ENCODE data around the gene SMPD4.
"Not testable (repeated sequence)": the region's sequence is repeated elsewhere in the genome, so short reads cannot be mapped to it uniquely, and the experiment has no call there.

DNA sequence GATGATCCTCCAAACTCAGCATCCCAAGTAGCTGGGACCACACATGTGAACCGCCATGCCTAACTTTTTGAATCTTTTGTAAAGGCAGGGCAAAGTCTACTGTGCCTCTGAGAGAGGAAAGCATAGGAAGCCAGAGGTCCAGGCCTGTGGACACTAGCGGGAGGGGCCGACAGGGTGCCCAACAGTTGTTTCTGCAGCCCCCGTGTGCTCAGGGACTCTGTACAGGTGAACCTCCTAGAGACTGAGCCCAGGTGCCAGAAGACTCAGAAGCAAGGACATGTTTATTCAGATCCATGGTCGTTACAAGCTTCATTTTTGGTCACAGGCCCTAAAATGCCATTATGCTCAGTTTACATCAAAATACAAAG, 30.3 kb downstream of the SMPD4 start:
- TF ChIP-seq POLR2A (IDR thresholded peaks at IDR 0.05; ENCODE audit: low read length); GATA1 (IDR thresholded peaks at IDR 0.05; ENCODE audit: low read depth, low read length): not testable (repeated sequence)
